Measurements from ENCODE around the gene FTSJ3. TPM values are rescaled to one million over a fixed set of nuclear protein-coding genes. Genes with fewer than 3 reads are reported as not detected.

Gene FTSJ3
- total and polyA plus RNA-seq, 4 donors, result 10.5 to 31.1 (median 19.2) TPM

GRCh38 chr17:63819131-63819530 lies 8.3 kb downstream of the FTSJ3 start:
- WGBS, result 42% methylated on average over 6 of the region's 6 CpGs
- no peak for TF ChIP-seq ZBTB33 (IDR thresholded peaks at IDR 0.05)
- TF ChIP-seq FOXA1 (IDR thresholded peaks at IDR 0.05), result no peak
- TF ChIP-seq TAF1 (conservative IDR thresholded peaks at IDR 0.05), result no peak
- TF ChIP-seq, protein P1, sequence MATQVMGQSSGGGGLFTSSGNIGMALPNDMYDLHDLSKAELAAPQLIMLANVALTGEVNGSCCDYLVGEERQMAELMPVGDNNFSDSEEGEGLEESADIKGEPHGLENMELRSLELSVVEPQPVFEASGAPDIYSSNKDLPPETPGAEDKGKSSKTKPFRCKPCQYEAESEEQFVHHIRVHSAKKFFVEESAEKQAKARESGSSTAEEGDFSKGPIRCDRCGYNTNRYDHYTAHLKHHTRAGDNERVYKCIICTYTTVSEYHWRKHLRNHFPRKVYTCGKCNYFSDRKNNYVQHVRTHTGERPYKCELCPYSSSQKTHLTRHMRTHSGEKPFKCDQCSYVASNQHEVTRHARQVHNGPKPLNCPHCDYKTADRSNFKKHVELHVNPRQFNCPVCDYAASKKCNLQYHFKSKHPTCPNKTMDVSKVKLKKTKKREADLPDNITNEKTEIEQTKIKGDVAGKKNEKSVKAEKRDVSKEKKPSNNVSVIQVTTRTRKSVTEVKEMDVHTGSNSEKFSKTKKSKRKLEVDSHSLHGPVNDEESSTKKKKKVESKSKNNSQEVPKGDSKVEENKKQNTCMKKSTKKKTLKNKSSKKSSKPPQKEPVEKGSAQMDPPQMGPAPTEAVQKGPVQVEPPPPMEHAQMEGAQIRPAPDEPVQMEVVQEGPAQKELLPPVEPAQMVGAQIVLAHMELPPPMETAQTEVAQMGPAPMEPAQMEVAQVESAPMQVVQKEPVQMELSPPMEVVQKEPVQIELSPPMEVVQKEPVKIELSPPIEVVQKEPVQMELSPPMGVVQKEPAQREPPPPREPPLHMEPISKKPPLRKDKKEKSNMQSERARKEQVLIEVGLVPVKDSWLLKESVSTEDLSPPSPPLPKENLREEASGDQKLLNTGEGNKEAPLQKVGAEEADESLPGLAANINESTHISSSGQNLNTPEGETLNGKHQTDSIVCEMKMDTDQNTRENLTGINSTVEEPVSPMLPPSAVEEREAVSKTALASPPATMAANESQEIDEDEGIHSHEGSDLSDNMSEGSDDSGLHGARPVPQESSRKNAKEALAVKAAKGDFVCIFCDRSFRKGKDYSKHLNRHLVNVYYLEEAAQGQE (IDR thresholded peaks at IDR 0.05), result no peak
- no peak for TF ChIP-seq RAD21 (IDR thresholded peaks at IDR 0.05)
- no peak for TF ChIP-seq YY1 (IDR thresholded peaks at IDR 0.05)
- no peak for TF ChIP-seq SP1 (IDR thresholded peaks at IDR 0.05)
- no peak for TF ChIP-seq JUND (IDR thresholded peaks at IDR 0.05)
- no peak overlapping the region for H3K9ac ChIP-seq (ENCODE audit: low read depth in 1 of 2, low read length in 2 of 2)

GRCh38 chr17:63817736-63818385 lies 9.6 kb downstream of the FTSJ3 start:
- H3K27ac ChIP-seq (ENCODE audit: low read depth in 1 of 2, low read length in 2 of 2), result no peak overlapping the region
- DNase-seq (ENCODE audit: low spot score), result no peak
- H3K4me3 ChIP-seq (ENCODE audit: low read depth in 1 of 3, low read length in 3 of 3), result no peak overlapping the region
- H3K27me3 ChIP-seq (ENCODE audit: control insufficient read depth in 4 of 4, insufficient read depth in 4 of 4, low read length in 3 of 4), result no peaks in the 10 kb centered on the region
- peaks cover 0 to 15% (median 13%) of the 10 kb centered on the region in 4 donors for H3K4me1 ChIP-seq (ENCODE audit: control insufficient read depth in 4 of 4, insufficient read depth in 4 of 4, low read length in 3 of 4)
- WGBS, result 97% methylated on average over 27 of the region's 27 CpGs
- no peaks in the 10 kb centered on the region for H3K9me3 ChIP-seq (ENCODE audit: control insufficient read depth in 4 of 4, low read length in 3 of 4)
- TF ChIP-seq RAD21 (IDR thresholded peaks at IDR 0.05), result no peak
- TF ChIP-seq CTCF (IDR thresholded peaks at IDR 0.05; ENCODE audit: low read depth, low read length, missing input control), result no peak
- no peak for TF ChIP-seq FOXA1 (IDR thresholded peaks at IDR 0.05)
- H3K36me3 ChIP-seq (ENCODE audit: control insufficient read depth in 4 of 4, insufficient read depth in 3 of 4, low read depth in 1 of 4, low read length in 3 of 4), result peaks cover 23 to 94% (median 79%) of the 10 kb centered on the region in 4 donors
- no peak overlapping the region for H3K9ac ChIP-seq (ENCODE audit: low read depth in 1 of 2, low read length in 2 of 2)

More at GRCh38 chr17:63819131-63819530, 8.3 kb downstream of the FTSJ3 start:
- peaks cover 0 to 15% (median 13%) of the 10 kb centered on the region in 4 donors for H3K4me1 ChIP-seq (ENCODE audit: control insufficient read depth in 4 of 4, insufficient read depth in 4 of 4, low read length in 3 of 4)
- no peak overlapping the region for H3K27ac ChIP-seq (ENCODE audit: low read depth in 1 of 2, low read length in 2 of 2)
- H3K9me3 ChIP-seq (ENCODE audit: control insufficient read depth in 4 of 4, low read length in 3 of 4), result no peaks in the 10 kb centered on the region
- H3K27me3 ChIP-seq (ENCODE audit: control insufficient read depth in 4 of 4, insufficient read depth in 4 of 4, low read length in 3 of 4), result no peaks in the 10 kb centered on the region
- H3K36me3 ChIP-seq (ENCODE audit: control insufficient read depth in 4 of 4, insufficient read depth in 3 of 4, low read depth in 1 of 4, low read length in 3 of 4), result peaks cover 14 to 93% (median 76%) of the 10 kb centered on the region in 4 donors
- no peak for DNase-seq (ENCODE audit: low spot score)
- H3K4me3 ChIP-seq (ENCODE audit: low read depth in 1 of 3, low read length in 3 of 3), result no peak overlapping the region
